Loucy (cell line): ENCODE results near the gene MRLN.
"Not testable (repeated sequence)": the region's sequence is repeated elsewhere in the genome, so short reads cannot be mapped to it uniquely, and the experiment has no call there.

Experiments used
- H2AFZ ChIP-seq: fragments of 200-600 bp; sonication (generic); 2 replicates; pipeline ENCODE4 v1.6.0; 2016; ENCODE audit warnings: antibody characterized with exemption, mild to moderate bottlenecking, low read length, moderate library complexity
- H3F3A ChIP-seq: fragments of 200-600 bp; 2 replicates; pipeline ENCODE4 v1.6.0; 2016; ENCODE audit warnings: antibody characterized with exemption, low read depth, mild to moderate bottlenecking
- H3K27me3 ChIP-seq: fragments of 200-600 bp; sonication (generic); 2 replicates; pipeline ENCODE4 v1.6.1; 2014; ENCODE audit warnings: low read length, mild to moderate bottlenecking; ENCODE audit not compliant: insufficient read depth, poor library complexity, severe bottlenecking
- H3K36me3 ChIP-seq: fragments of 200-600 bp; sonication (generic); 2 replicates; pipeline ENCODE4 v1.6.1; 2016; ENCODE audit warnings: low read length; ENCODE audit not compliant: insufficient read depth
- H3K4me1 ChIP-seq: fragments of 200-600 bp; sonication (generic); 2 replicates; pipeline ENCODE4 v1.5.1; 2014; ENCODE audit warnings: low read length, mild to moderate bottlenecking; ENCODE audit not compliant: insufficient read depth, poor library complexity, severe bottlenecking
- H3K4me2 ChIP-seq: fragments of 200-600 bp; sonication (generic); 2 replicates; pipeline ENCODE4 v1.6.0; 2014; ENCODE audit warnings: antibody characterized with exemption, low read length, low read depth, mild to moderate bottlenecking; ENCODE audit not compliant: poor library complexity, severe bottlenecking
- H3K4me3 ChIP-seq: fragments of 200-600 bp; sonication (generic); 2 replicates; pipeline ENCODE4 v1.5.1; 2014; ENCODE audit warnings: low read length, mild to moderate bottlenecking, mixed read lengths; ENCODE audit not compliant: poor library complexity, severe bottlenecking
- H3K79me2 ChIP-seq: fragments of 200-600 bp; sonication (generic); 2 replicates; pipeline ENCODE4 v1.6.1; 2014; ENCODE audit warnings: low read length; ENCODE audit not compliant: insufficient read depth
- H3K9ac ChIP-seq: fragments of 200-600 bp; sonication (generic); 2 replicates; pipeline ENCODE4 v1.6.0; 2014; ENCODE audit warnings: mild to moderate bottlenecking, low read depth, low read length, moderate library complexity; ENCODE audit not compliant: poor library complexity, severe bottlenecking
- H3K9me2 ChIP-seq: fragments of 200-600 bp; sonication (generic); replicated peaks from 2 replicates; pipeline ENCODE4 v1.6.1; 2016; ENCODE audit warnings: low read depth, low read length, mixed read lengths
- H3K9me3 ChIP-seq: fragments of 200-600 bp; sonication (generic); 2 replicates; pipeline ENCODE4 v1.6.1; 2014; ENCODE audit warnings: mild to moderate bottlenecking, antibody characterized with exemption, low read length, low read depth; ENCODE audit not compliant: insufficient read depth
- H4K20me1 ChIP-seq: fragments of 200-600 bp; sonication (generic); 2 replicates; pipeline ENCODE4 v1.6.0; 2014; ENCODE audit warnings: antibody characterized with exemption, low read length, mild to moderate bottlenecking; ENCODE audit not compliant: insufficient read depth, poor library complexity, severe bottlenecking
- EZH2phosphoT487 ChIP-seq: fragments of 200-600 bp; IDR thresholded peaks from 2 replicates; pipeline ENCODE4 v1.6.1; 2018; ENCODE audit warnings: antibody characterized with exemption, mild to moderate bottlenecking, moderate library complexity, borderline replicate concordance
- TF ChIP-seq, protein P1 (sequence below): fragments of 200-600 bp; sonication (generic); conservative IDR thresholded peaks from 2 replicates; pipeline ENCODE4 v1.5.1; 2014; ENCODE audit warnings: mild to moderate bottlenecking, antibody characterized with exemption, low read length

MRLN gene

DNA sequence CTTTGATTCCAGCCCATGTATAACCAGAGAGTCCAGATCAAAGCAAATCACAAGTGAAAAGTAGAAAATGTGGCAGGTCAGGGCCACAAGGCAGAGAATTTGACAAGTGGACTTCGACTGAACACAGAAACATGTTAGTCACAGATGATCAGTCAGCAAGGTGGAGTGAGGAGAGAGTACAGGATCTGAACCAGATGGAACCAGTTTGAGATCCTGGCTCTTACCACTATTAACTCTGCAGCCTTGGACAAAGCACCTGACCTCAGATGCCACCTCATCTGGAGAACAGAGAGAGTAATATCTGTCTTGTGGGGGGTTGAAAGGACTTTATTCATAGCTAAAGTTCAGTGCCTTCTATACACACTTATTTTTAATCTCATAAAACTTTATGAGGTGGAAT is 4.4 kb downstream of the MRLN start:
- H3F3A ChIP-seq: no peaks in the 10 kb centered on the region
- H3K4me3 ChIP-seq: no peak overlapping the region
- no peak overlapping the region for H3K9ac ChIP-seq
- no peaks in the 10 kb centered on the region for H4K20me1 ChIP-seq
- no peak overlapping the region for H2AFZ ChIP-seq
- no peaks in the 10 kb centered on the region for H3K36me3 ChIP-seq
- H3K4me1 ChIP-seq: no peaks in the 10 kb centered on the region
- no peaks in the 10 kb centered on the region for H3K79me2 ChIP-seq
- H3K4me2 ChIP-seq: no peak overlapping the region
- TF ChIP-seq, protein P1, sequence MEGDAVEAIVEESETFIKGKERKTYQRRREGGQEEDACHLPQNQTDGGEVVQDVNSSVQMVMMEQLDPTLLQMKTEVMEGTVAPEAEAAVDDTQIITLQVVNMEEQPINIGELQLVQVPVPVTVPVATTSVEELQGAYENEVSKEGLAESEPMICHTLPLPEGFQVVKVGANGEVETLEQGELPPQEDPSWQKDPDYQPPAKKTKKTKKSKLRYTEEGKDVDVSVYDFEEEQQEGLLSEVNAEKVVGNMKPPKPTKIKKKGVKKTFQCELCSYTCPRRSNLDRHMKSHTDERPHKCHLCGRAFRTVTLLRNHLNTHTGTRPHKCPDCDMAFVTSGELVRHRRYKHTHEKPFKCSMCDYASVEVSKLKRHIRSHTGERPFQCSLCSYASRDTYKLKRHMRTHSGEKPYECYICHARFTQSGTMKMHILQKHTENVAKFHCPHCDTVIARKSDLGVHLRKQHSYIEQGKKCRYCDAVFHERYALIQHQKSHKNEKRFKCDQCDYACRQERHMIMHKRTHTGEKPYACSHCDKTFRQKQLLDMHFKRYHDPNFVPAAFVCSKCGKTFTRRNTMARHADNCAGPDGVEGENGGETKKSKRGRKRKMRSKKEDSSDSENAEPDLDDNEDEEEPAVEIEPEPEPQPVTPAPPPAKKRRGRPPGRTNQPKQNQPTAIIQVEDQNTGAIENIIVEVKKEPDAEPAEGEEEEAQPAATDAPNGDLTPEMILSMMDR: no peak
- no peak for TF ChIP-seq EZH2phosphoT487
- no peaks in the 10 kb centered on the region for H3K9me3 ChIP-seq
- no peaks in the 10 kb centered on the region for H3K9me2 ChIP-seq
- H3K27me3 ChIP-seq: no peaks in the 10 kb centered on the region

DNA sequence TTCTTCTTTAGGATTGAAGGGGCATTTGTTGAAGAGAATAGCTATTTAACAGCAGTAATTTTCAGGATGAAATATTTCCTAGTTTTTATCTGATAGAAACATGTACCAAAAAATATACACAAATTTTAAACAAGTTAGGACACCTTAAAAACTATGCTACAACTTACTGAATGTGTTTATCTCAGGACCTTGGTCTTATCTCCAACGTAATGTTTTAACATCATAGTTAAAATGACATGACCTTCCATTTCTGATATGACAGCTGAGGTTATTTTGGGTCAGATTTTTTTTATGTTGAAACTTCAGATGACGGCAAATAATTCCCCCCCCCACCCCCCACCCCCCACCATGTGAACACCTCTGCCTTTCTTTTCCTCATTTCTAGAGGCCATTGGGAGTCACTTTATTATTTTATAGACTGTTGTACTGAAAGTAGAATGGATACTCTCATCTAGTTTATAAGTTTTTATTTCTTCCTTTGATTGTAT is 8.0 kb downstream of the MRLN start:
- no peaks in the 10 kb centered on the region for H3K9me2 ChIP-seq
- H3K9me3 ChIP-seq: no peaks in the 10 kb centered on the region
- H3K4me1 ChIP-seq: no peaks in the 10 kb centered on the region
- H3K27me3 ChIP-seq: no peaks in the 10 kb centered on the region
- no peaks in the 10 kb centered on the region for H3K36me3 ChIP-seq
- H4K20me1 ChIP-seq: no peaks in the 10 kb centered on the region
- no peak overlapping the region for H3K4me2 ChIP-seq
- no peaks in the 10 kb centered on the region for H3F3A ChIP-seq
- H3K9ac ChIP-seq: no peak overlapping the region
- TF ChIP-seq, protein P1: no peak
- TF ChIP-seq EZH2phosphoT487: no peak
- no peak overlapping the region for H3K4me3 ChIP-seq
- no peak overlapping the region for H2AFZ ChIP-seq
- no peaks in the 10 kb centered on the region for H3K79me2 ChIP-seq

DNA sequence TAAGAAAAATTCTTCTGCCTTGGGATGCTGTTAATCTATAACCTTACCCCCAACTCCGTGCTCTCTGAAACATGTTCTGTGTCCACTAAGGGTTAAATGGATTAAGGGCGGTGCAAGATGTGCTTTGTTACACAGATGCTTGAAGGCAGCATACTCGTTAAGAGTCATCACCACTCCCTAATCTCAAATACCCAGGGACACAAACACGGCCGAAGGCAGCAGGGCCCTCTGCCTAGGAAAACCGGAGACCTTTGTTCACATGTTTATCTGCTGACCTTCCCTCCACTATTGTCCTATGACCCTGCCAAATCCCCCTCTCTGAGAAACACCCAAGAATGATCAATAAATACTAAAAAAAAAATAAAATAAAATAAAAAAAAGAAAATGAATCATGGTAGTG is 8.5 kb downstream of the MRLN start:
- not testable (repeated sequence) for H4K20me1 ChIP-seq, H3K9ac ChIP-seq, H3K9me3 ChIP-seq, H3K27me3 ChIP-seq, H3K79me2 ChIP-seq, H2AFZ ChIP-seq, H3K9me2 ChIP-seq, H3K4me3 ChIP-seq, H3K36me3 ChIP-seq, H3K4me1 ChIP-seq, H3K4me2 ChIP-seq, H3F3A ChIP-seq

DNA sequence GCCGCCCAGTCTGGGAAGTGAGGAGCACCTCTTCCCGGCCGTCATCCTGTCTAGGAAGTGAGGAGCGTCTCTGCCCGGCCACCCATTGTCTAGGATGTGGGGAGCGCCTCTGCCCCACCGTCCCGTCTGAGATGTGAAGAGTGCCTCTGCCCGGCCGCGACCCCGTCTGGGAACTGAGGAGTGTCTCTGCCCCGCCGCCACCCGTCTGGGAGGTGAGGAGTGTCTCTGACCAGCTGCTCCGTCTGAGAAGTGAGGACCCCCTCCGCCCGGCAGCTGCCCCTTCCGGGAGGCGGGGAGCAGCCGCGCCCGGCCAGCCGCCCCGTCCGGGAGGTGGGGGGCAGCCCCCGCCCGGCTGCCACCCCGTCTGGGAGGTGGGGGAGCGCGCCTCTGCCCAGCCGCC is 9.1 kb downstream of the MRLN start:
- not testable (repeated sequence) for H3K4me1 ChIP-seq, H3K9me3 ChIP-seq, H4K20me1 ChIP-seq, H2AFZ ChIP-seq, H3K4me3 ChIP-seq, H3K9ac ChIP-seq, H3K4me2 ChIP-seq, H3K9me2 ChIP-seq, H3K79me2 ChIP-seq, H3K36me3 ChIP-seq, H3F3A ChIP-seq, H3K27me3 ChIP-seq
